ENCODE results near the gene DHRSX.

DNA sequence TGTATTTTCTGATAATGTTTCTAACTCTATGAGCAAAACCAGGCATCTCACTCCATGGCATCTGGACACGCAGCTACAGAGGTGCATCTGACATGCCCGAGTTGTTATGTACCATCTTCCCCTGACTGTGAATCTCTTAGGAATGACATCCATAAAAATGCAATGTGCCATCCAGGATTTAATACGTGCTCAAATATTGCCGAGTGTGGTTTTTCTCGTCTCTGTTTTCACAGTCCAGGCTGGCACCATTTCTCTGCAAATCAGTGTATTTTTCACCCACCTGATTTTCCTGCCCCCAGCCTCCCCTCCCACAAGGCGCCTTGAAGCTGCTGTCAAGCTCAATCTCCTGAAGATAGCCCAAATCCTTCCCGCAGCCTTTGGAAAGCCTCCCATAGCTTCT lies 154.6 kb downstream of the DHRSX start:
- TF ChIP-seq POLR2A (IDR thresholded peaks at IDR 0.05): no peak
- TF ChIP-seq, protein P1, sequence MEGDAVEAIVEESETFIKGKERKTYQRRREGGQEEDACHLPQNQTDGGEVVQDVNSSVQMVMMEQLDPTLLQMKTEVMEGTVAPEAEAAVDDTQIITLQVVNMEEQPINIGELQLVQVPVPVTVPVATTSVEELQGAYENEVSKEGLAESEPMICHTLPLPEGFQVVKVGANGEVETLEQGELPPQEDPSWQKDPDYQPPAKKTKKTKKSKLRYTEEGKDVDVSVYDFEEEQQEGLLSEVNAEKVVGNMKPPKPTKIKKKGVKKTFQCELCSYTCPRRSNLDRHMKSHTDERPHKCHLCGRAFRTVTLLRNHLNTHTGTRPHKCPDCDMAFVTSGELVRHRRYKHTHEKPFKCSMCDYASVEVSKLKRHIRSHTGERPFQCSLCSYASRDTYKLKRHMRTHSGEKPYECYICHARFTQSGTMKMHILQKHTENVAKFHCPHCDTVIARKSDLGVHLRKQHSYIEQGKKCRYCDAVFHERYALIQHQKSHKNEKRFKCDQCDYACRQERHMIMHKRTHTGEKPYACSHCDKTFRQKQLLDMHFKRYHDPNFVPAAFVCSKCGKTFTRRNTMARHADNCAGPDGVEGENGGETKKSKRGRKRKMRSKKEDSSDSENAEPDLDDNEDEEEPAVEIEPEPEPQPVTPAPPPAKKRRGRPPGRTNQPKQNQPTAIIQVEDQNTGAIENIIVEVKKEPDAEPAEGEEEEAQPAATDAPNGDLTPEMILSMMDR (IDR thresholded peaks at IDR 0.05): no peak

All from heart left ventricle (tissue), 13 donors.